ENCODE results near the gene ZDHHC12.

- TF ChIP-seq MYC (IDR thresholded peaks at IDR 0.05; ENCODE audit: insufficient read depth, insufficient read length, insufficient replicate concordance, low read length, severe bottlenecking) (no peak), CEBPB (IDR thresholded peaks at IDR 0.05; ENCODE audit: borderline replicate concordance in 1 of 2, low read depth in 2 of 2, low read length in 2 of 2) (no peak), EZH2 (IDR thresholded peaks at IDR 0.05; ENCODE audit: borderline replicate concordance, control insufficient read depth, low read depth, low read length) (no peak), HDAC2 (IDR thresholded peaks at IDR 0.05) (no peak), USF2 (IDR thresholded peaks at IDR 0.05; ENCODE audit: borderline replicate concordance, low read depth, low read length) (no peak), ZZZ3 (IDR thresholded peaks at IDR 0.05; ENCODE audit: control insufficient read depth, insufficient read length, low read depth) (no peak), SPI1 (IDR thresholded peaks at IDR 0.05; ENCODE audit: borderline replicate concordance, insufficient read depth, low read depth, low read length) (no peak), POLR2A (IDR thresholded peaks at IDR 0.05; ENCODE audit: low read depth, low read length) (no peak), KDM1A (IDR thresholded peaks at IDR 0.05; ENCODE audit: borderline replicate concordance) (no peak), TAF1 (IDR thresholded peaks at IDR 0.05; ENCODE audit: borderline replicate concordance, low read depth, low read length) (no peak), RFX5 (IDR thresholded peaks at IDR 0.05; ENCODE audit: low read depth, low read length) (no peak)
- TF ChIP-seq, protein P1, sequence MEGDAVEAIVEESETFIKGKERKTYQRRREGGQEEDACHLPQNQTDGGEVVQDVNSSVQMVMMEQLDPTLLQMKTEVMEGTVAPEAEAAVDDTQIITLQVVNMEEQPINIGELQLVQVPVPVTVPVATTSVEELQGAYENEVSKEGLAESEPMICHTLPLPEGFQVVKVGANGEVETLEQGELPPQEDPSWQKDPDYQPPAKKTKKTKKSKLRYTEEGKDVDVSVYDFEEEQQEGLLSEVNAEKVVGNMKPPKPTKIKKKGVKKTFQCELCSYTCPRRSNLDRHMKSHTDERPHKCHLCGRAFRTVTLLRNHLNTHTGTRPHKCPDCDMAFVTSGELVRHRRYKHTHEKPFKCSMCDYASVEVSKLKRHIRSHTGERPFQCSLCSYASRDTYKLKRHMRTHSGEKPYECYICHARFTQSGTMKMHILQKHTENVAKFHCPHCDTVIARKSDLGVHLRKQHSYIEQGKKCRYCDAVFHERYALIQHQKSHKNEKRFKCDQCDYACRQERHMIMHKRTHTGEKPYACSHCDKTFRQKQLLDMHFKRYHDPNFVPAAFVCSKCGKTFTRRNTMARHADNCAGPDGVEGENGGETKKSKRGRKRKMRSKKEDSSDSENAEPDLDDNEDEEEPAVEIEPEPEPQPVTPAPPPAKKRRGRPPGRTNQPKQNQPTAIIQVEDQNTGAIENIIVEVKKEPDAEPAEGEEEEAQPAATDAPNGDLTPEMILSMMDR (IDR thresholded peaks at IDR 0.05 in 2 of 3, conservative IDR thresholded peaks at IDR 0.05 in 1 of 3; ENCODE audit: control insufficient read depth in 2 of 3, extremely low read depth in 1 of 3, insufficient read depth in 1 of 3, low read depth in 3 of 3, low read length in 3 of 3) = no peak
These were observed 20.8 kb downstream of the ZDHHC12 start for GRCh38 chr9:128702949-128703615.
